GM12892 (cell line): ENCODE data around the gene TACC2.
"Not testable (repeated sequence)": the region's sequence is repeated elsewhere in the genome, so short reads cannot be mapped to it uniquely, and the experiment has no call there.

Experiments
- DNase-seq: peaks from one replicate; pipeline ENCODE4 v3.0.0; 2011; ENCODE audit not compliant: insufficient read length
- FAIRE-seq: peaks from 2 replicates; lab custom pipeline; 2011; peaks lifted over from hg19 to GRCh38; lab: Jason Lieb, UNC
- POLR2A ChIP-seq: IDR thresholded peaks from 2 replicates; pipeline ENCODE4 v1.6.1; 2011; ENCODE audit warnings: low read depth, low read length, control low read depth
- POLR2AphosphoS5 ChIP-seq: IDR thresholded peaks from 2 replicates; pipeline ENCODE4 v1.6.1; 2011; ENCODE audit warnings: low read depth, low read length, control low read depth
- TAF1 ChIP-seq: IDR thresholded peaks from 2 replicates; pipeline ENCODE4 v1.6.1; 2011; ENCODE audit warnings: low read depth, mild to moderate bottlenecking, control low read depth, low read length, borderline replicate concordance

TACC2 gene

GRCh38 chr10:121965996-121966395 is 23.0 kb upstream of the TACC2 start:
- TF ChIP-seq POLR2A (no peak), TAF1 (no peak), POLR2AphosphoS5 (no peak)
- no peak for FAIRE-seq
- DNase-seq: no peak

- not testable (repeated sequence) for FAIRE-seq, DNase-seq
These were observed 19.9 kb upstream of the TACC2 start for GRCh38 chr10:121969086-121969485.

GRCh38 chr10:121974019-121974534 is 14.9 kb upstream of the TACC2 start:
- FAIRE-seq (no peak), DNase-seq (no peak)
- TF ChIP-seq POLR2A (no peak), POLR2AphosphoS5 (no peak), TAF1 (no peak)

DNA sequence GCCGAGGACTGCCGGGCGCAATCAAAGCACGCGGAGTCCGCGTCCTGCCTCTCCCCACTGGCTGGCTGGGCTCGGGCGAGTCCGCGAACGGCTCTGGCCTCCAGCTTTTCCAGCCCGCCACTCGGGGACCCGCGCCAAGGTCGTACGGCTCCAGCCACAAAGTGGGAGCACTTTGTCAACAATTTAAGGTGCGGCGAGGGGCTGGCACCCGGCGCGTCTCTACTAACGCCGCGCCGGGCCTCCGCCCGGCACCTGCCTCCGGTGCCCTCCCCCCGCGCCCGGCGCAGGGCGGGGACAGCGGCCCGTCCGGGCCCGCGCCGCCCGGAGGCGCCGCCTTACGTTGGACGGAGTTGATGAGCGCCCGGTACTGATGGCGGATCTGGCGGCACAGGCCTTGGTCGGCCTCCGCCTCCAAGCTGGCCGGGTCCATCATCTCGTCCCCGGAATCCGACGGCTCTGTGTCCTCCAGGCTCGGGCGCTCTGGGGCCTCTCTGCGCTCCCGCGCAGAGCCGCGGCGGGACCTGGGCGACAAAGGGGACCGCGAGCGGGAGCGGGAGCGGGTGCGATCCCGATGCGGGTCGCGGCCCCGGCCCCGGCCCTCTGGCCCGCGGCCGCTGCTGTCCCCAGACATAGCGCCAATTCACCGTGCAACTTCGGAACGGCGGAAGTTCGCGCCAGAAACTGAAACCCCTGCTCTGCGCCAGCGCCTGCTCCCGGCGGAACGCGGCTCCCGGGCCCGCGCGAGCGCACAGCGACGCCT is 14.2 kb upstream of the TACC2 start, which contains the start of gene NSMCE4A:
Gene NSMCE4A (minus strand): TSS at position 683 of the 760 bp plus-strand sequence. CDS start 52 bp downstream, at position 631.
- FAIRE-seq (peak; percentile 94), DNase-seq (peak; percentile 87)
- TF ChIP-seq POLR2AphosphoS5 (peak; percentile 24), POLR2A (peak; percentile 86), TAF1 (peak; percentile 62)

DNA sequence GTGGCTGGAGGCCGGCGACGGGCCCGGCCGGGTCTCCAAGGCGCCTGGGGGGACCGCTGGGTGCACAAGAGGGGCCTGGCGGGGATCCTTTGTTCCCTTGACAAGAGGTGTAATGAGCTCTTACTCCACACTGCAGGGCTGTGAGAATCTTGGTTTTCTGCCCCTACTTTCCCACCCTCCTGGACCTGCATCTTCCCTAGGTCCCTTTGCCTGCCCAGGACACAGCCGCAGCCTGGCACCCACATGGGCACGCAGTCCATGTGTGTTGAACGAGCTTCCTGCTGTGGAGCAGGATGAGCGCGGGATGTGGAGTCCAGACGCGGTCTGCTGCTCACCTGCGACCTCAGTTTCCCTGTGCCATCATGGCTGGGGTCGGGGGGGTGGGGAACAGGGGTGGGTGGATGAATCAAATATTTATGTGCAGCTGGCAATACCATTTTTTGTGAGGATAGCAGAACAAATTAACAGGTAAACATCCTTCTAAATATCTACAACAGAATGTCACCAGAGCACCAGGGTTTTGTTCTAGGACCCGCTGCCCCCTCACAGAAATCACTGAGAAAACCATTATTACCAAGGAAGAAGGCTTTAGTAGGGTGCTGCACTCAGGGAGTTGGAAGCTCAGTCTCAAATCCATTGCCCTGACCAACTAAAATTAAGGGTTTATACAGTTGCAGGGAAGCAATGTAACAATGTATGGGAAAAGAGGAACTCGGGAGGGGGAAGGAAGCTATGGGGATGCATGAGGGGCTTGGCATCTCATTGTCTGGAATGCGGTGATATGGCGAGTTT is 13.5 kb upstream of the TACC2 start:
- FAIRE-seq (no peak), DNase-seq (no peak)
- TF ChIP-seq TAF1 (no peak), POLR2A (no peak), POLR2AphosphoS5 (no peak)

GRCh38 chr10:121976607-121977006 is 12.4 kb upstream of the TACC2 start:
- TF ChIP-seq POLR2A: no peak
- DNase-seq: no peak
- FAIRE-seq: no peak

DNA sequence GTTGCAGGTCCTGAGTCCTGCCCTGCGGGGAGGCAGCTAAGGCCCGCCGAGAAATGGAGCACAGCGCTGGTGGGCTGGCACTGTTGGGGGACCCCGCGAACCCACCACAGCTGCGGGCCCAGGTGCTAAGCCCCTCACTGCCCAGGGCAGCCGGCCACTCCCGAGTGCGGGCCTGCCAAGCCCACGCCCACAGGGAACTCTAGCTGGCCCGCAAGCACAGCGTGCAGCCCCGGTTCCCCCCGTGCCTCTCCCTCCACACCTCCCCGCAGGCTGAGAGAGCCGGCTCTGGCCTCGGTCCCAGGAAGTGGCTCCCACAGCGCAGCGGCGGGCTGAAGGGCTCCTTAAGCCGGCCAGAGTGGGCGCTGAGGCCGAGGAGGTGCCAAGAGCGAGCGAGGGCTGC is 10.5 kb upstream of the TACC2 start:
- no peak for DNase-seq
- FAIRE-seq: no peak
- no peak for TF ChIP-seq TAF1
- TF ChIP-seq POLR2A: no peak
- no peak for TF ChIP-seq POLR2AphosphoS5

DNA sequence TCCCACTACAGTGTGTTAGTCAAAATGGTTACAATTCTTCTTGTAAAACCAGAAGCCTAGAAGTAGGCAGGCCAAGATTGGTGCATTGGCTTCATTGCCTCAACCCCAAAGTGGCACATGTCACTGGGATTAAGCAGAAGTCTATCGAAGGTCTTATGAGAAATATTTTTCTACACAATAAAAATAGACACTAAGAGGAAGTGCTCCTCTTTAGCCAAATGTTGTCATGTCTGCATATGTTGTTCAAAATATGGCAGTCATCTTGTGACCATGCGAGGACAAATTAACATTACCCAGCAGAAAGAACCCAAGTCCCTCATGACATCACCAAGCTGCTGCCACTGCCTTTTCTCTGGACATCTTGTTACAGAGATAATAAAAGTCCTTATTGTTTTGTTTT is 7.6 kb upstream of the TACC2 start:
- FAIRE-seq (no peak), DNase-seq (no peak)
- TF ChIP-seq POLR2A (no peak), TAF1 (no peak), POLR2AphosphoS5 (no peak)

DNA sequence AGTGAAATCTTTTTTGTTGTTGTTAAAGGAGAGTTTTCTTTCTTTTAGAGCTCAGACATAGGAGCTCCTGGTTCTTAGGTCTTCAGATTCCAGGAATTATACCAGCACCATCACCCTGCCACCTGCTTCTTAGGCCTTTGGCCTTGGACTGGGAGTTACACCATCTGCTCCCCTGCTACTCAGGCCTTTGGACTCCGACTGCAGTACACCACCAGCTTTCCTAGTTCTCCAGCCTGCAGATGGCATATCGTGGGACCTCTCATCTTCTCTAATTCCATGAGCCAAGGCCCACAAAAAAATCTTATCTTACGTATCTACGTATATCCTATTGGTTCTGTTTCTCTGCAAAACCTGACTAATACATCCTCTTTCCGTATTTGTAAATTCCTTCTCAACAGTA is 5.1 kb upstream of the TACC2 start:
- DNase-seq (no peak), FAIRE-seq (no peak)
- no peak for TF ChIP-seq TAF1
- TF ChIP-seq POLR2AphosphoS5: no peak
- TF ChIP-seq POLR2A: no peak

DNA sequence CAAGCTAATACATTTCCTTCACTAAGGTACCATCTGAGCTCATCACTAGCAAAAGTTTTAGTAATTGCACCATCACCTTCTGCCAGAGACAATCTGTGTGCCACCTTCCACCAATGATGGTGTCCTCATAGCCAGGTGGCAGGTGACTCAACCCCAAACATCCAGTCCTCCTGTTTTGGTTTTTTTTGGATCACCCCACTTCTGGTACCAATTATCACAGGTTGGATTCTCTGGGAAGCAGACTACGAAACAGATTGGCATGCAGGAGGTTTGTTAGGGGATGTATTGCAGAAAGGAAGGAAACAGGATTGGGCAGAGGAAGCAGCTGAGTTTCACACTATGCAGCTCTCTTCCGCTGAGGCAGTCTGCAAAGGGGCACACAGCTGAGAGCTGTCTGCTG is 4.5 kb upstream of the TACC2 start:
- TF ChIP-seq POLR2AphosphoS5 (no peak), POLR2A (no peak), TAF1 (no peak)
- FAIRE-seq (no peak), DNase-seq (no peak)

- FAIRE-seq (no peak), DNase-seq (no peak)
- TF ChIP-seq POLR2A (no peak), POLR2AphosphoS5 (no peak), TAF1 (no peak)
These were observed 1.2 kb downstream of the TACC2 start for GRCh38 chr10:121990015-121990677.

DNA sequence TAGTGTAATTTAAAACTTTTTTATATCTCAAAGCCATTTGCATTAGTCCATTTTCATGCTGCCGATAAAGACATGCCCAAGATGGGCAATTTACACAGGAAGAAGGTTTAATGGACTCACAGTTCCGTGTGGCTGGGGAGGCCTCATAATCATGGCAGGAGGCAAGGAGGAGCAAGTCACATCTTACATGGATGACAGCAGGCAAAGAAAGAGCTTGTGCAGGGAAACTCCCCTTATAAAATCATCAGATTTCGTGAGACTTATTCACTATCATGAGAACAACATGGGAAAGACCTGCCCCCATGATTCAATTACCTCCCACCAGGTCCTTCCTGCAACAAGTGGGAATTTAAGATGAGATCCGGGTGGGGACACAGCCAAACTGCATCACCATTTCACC is 2.8 kb downstream of the TACC2 start:
- DNase-seq, FAIRE-seq: not testable (repeated sequence)
